K562 (cell line): Measurements from ENCODE around the gene PARP4. TPM values are rescaled to one million over a fixed set of nuclear protein-coding genes. Genes with fewer than 3 reads are reported as not detected.

Source experiments
- ATF3 ChIP-seq, 2 experiments: fragments of 450-650 bp in 1 of 2; sonication (generic) in 1 of 2; formaldehyde crosslinking in 1 of 2; IDR thresholded peaks in 1 of 2; conservative IDR thresholded peaks in 1 of 2; 2 replicates each; pipeline versions ENCODE4 v1.6.1 to v1.8.1; 2016 to 2023; ENCODE audit warnings: mild to moderate bottlenecking in 2 of 2, moderate library complexity in 2 of 2, inconsistent platforms in 1 of 2, missing genetic modification reagents in 1 of 2
- CC2D1A ChIP-seq: fragments of 450-650 bp; IDR thresholded peaks from 2 replicates; pipeline ENCODE4 v1.6.1; 2017; ENCODE audit warnings: mild to moderate bottlenecking
- HDAC1 ChIP-seq, 2 experiments: fragments of 450-650 bp; IDR thresholded peaks; 2 replicates each; pipeline ENCODE4 v1.6.1; 2016 to 2017; ENCODE audit warnings: inconsistent platforms in 1 of 2, mild to moderate bottlenecking in 1 of 2, moderate library complexity in 1 of 2
- MAFG ChIP-seq: fragments of 450-650 bp; conservative IDR thresholded peaks from 2 replicates; pipeline ENCODE4 v1.6.1; 2016; ENCODE audit warnings: missing genetic modification characterization, missing compliant biosample characterization
- NCOA1 ChIP-seq: fragments of 450-650 bp; IDR thresholded peaks from 2 replicates; pipeline ENCODE4 v1.6.1; 2016; ENCODE audit warnings: low read depth
- NONO ChIP-seq, 2 experiments: fragments of 200-400 bp in 1 of 2; fragments of 450-650 bp in 1 of 2; formaldehyde crosslinking in 1 of 2; IDR thresholded peaks; 2 replicates each; pipeline ENCODE4 v1.6.1; 2017; ENCODE audit warnings: low read depth in 2 of 2, mild to moderate bottlenecking in 2 of 2, moderate library complexity in 2 of 2, low read length in 1 of 2
- NR3C1 ChIP-seq: sonication (generic); formaldehyde crosslinking; IDR thresholded peaks from 2 replicates; pipeline ENCODE4 v1.8.1; 2022; ENCODE audit warnings: missing genetic modification reagents
- PBX2 ChIP-seq, 2 experiments: IDR thresholded peaks in 1 of 2; conservative IDR thresholded peaks in 1 of 2; 2 replicates each; pipeline ENCODE4 v1.6.1; 2016; ENCODE audit warnings: low read depth in 2 of 2, mild to moderate bottlenecking in 1 of 2, missing compliant biosample characterization in 1 of 2, missing genetic modification characterization in 1 of 2, moderate library complexity in 1 of 2
- ZBTB40 ChIP-seq, 2 experiments: fragments of 450-650 bp in 1 of 2; sonication (generic) in 1 of 2; formaldehyde crosslinking in 1 of 2; IDR thresholded peaks; 2 replicates each; pipeline versions ENCODE4 v1.7.1 to v1.9.0; 2016 to 2022; ENCODE audit warnings: inconsistent platforms in 1 of 2, mild to moderate bottlenecking in 1 of 2, missing genetic modification reagents in 1 of 2
- ZKSCAN3 ChIP-seq: fragments of 250-450 bp; sonication (Bioruptor Pico); IDR thresholded peaks from 2 replicates; pipeline ENCODE4 v1.4.0; 2020
- polyA plus RNA-seq, 8 experiments: library from polyadenylated mRNA; depleted of rRNA in 4 of 8; stranded (reverse) in 5 of 8; unstranded in 3 of 8; fragments of >200 nt; fragmentation: Nextera tagmentation in 2 of 8; fragmentation: Illumina TruSeq in 1 of 8; extraction: Ambion mirVana in 2 of 8; extraction: Trizol in 1 of 8; gene quantifications; 2 replicates each; pipeline versions ENCODE4 v1.2.1 to v1.2.3, GENCODE V29; 2011 to 2014; ENCODE audit warnings: inconsistent platforms in 1 of 8, missing spikeins in 1 of 8
- total RNA-seq, 7 experiments: library from RNA; depleted of rRNA in 6 of 7; stranded (reverse); fragments of >200 nt in 6 of 7; fragmentation: Illumina TruSeq in 2 of 7; extraction: Trizol in 2 of 7; gene quantifications; 2 replicates each; pipeline versions ENCODE4 v1.2.1 to v1.2.3, GENCODE V29; 2011 to 2021; ENCODE audit warnings: low replicate concordance in 1 of 7

The PARP4 gene
- total and polyA plus RNA-seq, 9 of the 15 experiments (the other 6 are each of a cell fraction or from before 2014, with no cell fraction given): 6.3 to 26.3 (median 18.8) TPM

GRCh38 chr13:24502533-24503378 lies 9.8 kb downstream of the PARP4 start (continued):
- TF ChIP-seq NONO (IDR thresholded peaks at IDR 0.05; ENCODE audit: low read depth in 2 of 2, low read length in 1 of 2) (no peak), ZKSCAN3 (CRISPR knock-in tag) (no peak), ZBTB40 (IDR thresholded peaks at IDR 0.05) (no peak), ZBTB40 (CRISPR knock-in tag; IDR thresholded peaks at IDR 0.05) (no peak), NR3C1 (no peak), MAFG (tag) (no peak), CC2D1A (no peak), PBX2 (CRISPR knock-in tag; IDR thresholded peaks at IDR 0.05; ENCODE audit: low read depth) (no peak), PBX2 (tag; conservative IDR thresholded peaks at IDR 0.05; ENCODE audit: low read depth) (peak; percentile 90), ATF3 (IDR thresholded peaks at IDR 0.05) (peak; percentile 53), ATF3 (CRISPR knock-in tag; conservative IDR thresholded peaks at IDR 0.05) (no peak), HDAC1 (IDR thresholded peaks at IDR 0.05) (no peak), NCOA1 (no peak)
